Activated naive CD4-positive, alpha-beta T cell (primary cell): Measurements from ENCODE around the gene DYDC1.
"Not testable (repeated sequence)": the region's sequence is repeated elsewhere in the genome, so short reads cannot be mapped to it uniquely, and the experiment has no call there.

Experiments used
- DNase-seq, 4 experiments: peaks; one replicate each; lab custom pipeline; 2025; lab: John Stamatoyannopoulos, UW

Gene DYDC1

DNA sequence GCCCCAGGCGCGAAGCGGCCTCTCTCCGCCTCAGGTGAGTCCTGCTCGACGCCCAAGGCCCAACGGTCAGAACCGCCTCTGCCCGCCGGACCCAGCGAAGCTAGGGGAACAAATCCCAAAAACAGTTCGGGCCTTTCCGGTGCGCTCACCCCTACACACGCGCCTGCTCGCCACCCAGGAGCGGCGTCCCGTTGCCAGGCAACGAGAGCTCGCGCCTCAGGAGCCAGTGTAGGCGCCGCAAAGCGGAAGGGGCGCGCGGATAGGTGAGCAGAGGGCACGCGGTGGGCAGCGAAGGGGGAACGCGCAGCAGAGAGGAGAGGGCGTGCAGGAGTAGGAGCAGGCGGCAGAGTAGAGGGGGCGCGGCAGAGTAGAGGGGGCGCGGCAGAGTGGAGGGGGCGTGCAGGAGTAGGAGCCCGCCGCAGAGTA lies at the start of gene DYDC1, which contains the start of gene DYDC2:
Gene DYDC1 (minus strand): TSS at position 193 of the 426 bp plus-strand sequence. CDS start 4,154 bp downstream, outside the sequence.
Gene DYDC2 (plus strand): TSS at position 219 of the 426 bp plus-strand sequence. CDS start 5,663 bp downstream, outside the sequence.
- peak in 2 of 4 experiments; percentile 14 to 54 for DNase-seq

GRCh38 chr10:80406204-80406603 lies 49.6 kb upstream of the DYDC1 start:
- no peak for DNase-seq

DNA sequence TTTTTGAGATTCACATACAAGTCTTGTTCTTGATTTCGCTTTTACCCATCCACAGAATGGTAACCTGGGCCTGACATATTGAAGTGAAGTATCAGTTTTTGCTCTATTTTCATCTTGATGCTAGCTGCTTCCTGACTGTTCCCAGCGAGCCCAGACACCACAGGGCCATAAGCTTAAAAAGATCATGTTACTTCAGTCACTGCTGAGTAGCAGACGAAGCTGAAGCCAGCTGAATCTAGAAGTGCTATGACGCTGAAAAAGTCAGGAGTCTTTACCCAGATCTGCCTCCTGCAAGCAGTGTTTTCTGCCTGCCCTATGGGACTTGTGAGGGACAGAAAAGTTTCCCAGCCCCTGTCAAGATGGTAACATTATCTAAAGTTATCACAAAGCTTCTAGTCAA lies 49.1 kb upstream of the DYDC1 start:
- DNase-seq: no peak

GRCh38 chr10:80405035-80405434 lies 48.5 kb upstream of the DYDC1 start:
- no peak for DNase-seq

- DNase-seq: no peak
These were observed 43.7 kb upstream of the DYDC1 start for GRCh38 chr10:80400136-80400804.

GRCh38 chr10:80397014-80397413 lies 40.5 kb upstream of the DYDC1 start:
- DNase-seq: no peak

DNA sequence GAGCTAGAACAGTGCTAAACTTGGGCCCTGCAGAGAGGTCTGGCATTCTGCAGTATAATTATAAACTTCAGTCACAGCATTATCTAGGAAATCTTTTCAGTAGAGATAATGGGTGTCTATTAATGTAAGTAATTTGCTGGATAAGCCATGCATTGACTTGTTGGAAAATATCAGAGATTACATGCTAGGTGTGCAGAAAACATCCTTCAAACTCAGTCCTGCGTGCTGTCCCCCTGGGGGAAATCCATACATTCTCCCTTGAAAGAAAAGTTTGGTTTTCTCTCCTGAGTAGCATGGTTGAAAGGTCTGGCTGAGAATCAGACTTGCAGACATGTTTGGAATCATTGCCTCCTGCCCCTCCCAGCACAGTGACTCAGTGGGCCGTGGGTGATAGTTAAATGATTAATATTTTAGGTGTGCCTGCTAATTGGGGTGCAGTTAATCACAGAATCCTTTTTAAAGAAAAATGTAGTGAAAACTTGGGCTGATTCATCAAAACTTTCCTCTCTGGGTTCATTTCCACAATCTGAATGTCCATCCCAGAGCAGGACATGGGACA lies 37.9 kb upstream of the DYDC1 start:
- no peak for DNase-seq

DNA sequence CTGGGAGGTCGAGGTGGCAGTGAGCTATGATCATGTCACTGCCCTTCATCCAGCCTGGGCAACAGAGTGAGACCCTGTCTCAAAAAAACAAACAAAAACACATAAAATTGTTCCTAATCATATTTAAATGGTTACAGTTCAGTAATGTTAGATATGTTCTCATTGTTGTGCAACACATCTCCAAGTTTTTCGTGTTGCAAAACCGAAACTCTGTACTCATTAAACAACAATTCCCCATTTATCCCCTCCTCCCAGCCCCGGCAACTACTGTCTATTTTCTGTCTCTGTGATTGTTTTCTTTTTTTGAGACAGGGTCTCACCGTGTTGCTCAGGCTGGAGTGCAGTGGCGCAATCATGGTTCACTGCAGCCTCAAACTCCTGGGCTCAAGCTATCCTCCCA lies 35.7 kb upstream of the DYDC1 start:
- DNase-seq: no peak

- DNase-seq: no peak
These were observed 34.2 kb upstream of the DYDC1 start for GRCh38 chr10:80390740-80391139.

DNA sequence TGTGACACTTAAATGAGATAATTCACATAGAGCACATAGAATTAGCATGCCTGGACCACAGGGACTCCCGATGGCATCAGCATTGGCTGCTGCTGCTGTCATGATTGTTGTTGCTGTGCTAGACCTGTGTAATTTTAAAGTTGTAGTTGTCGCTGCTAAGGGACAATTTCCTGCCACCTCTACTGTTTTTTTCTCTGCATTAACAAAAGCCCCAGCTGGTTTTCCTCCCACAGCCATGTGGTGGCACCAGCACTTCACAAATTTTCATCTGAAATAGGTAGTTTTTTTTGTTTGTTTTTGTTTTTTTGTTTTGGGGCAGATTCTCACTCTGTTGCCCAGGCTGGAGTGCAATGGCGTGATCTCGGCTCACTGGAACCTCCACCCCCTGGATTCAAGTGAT lies 26.4 kb upstream of the DYDC1 start:
- peak in 2 of 4 experiments; percentile 9 to 47 for DNase-seq

DNA sequence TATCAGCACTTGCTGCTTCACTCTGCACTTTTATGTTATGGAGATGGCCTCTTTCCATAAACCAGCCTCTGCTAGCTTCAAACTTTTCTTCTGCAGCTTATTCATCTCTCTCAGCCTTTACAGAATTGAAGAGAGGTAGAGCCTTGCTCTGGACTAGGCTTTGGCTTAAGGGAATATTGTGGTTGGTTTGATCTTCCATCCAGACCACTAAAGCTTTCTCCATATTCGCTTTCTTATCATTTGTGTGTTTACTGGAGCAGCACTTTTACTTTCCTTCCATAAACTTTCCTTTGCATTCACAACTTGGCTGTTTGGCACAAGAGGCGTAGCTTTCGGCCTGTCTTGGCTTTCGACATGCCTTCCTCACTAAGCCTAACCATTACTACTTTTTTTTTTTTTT lies 23.6 kb upstream of the DYDC1 start:
- no peak for DNase-seq

DNA sequence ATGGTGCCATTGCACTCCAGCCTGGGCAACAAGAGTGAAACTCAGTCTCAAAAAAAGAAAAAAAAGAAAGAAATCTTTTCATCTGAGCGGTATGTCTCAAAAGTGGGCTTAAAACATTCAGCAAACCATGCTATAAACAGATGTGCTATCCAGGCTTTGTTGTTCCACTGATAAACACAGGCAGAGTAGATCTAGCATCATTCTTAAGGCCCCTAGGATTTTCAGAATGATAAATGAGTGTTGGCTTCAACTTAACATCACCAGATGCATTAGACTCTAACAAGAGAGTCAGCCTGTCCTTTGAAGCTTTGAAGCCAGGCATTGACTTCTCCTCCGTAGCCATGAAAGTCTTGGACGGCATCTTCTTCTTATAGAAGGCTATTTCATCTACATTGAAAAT lies 23.1 kb upstream of the DYDC1 start:
- no peak for DNase-seq

- no peak for DNase-seq
These were observed 16.9 kb upstream of the DYDC1 start for GRCh38 chr10:80373502-80373901.

- no peak for DNase-seq
These were observed 16.1 kb upstream of the DYDC1 start for GRCh38 chr10:80372675-80373074.

DNA sequence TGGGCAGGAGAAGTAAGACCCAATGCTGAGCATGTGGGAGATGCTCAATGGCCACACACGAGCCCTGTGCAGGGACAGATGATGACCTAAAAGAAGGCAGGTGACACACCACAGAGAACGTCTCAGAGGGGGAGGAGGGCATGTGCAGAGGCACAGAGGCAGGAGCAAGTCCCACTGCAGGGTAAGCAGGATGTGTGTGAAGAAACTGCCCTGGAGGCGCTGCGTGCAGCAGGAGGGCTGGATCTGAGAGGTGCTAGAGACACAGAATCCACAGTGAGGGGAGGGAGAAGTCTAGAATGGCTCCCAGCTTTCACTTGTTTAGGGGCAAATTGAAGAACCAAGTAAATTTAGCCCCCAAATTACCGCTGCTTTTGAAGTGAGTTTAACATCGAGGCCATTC lies 14.9 kb upstream of the DYDC1 start:
- DNase-seq: no peak

DNA sequence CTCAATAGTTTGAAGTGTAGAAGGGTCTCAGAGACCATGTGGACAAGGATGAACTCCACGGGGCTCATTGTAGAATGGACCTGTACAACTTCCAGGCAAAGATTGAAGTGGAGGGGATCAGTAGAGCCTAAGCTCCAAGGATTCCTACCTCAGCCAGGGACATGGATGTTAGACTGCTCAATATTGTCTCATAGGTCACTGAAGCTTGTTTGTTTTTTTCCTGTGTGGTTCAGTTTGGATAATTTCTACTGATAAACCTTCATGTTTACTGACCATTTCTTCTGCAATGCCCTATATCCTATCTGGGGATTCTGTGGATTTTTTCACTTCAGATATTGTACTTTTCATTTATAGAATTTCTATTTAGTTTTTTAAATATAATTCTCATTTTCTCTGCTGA lies 9.0 kb upstream of the DYDC1 start:
- DNase-seq: no peak

GRCh38 chr10:80359644-80360043 lies 3.1 kb upstream of the DYDC1 start:
- no peak for DNase-seq

DNA sequence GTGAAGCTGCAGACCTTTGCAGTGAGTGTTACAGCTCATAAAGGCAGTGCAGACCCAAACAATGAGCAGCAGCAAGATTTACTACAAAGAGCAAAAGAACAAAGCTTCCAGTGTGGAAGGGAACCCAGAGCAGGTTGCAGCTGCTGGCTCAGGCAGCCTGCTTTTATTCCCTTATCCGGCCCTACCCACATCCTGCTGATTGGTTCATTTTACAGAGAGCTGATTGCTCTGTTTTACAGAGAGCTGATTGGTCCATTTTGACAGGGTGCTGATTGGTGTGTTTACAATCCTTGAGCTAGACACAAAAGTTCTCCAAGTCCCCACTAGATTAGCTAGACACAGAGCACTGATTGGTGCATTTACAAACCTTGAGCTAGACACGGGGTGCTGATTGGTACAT lies 2.4 kb upstream of the DYDC1 start:
- DNase-seq: not testable (repeated sequence)

DNA sequence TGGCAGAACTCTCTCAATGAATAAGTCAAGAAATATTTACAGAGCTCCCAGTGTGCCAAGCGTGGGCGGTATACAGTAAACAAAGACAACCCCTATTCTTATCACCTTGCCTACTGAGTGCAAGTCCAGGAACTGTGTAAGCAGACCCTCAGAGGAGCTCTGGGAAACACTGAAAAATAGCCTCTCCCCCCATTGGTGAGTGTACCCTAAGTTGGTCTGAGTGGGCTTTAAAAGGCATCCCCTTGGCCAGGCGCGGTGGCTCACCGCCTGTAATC lies 1.2 kb upstream of the DYDC1 start:
- no peak for DNase-seq

GRCh38 chr10:80356989-80357850 lies 665 bp upstream of the DYDC1 start:
- DNase-seq: no peak

- DNase-seq: no peak
These were observed 5.3 kb downstream of the DYDC1 start for GRCh38 chr10:80351220-80351619.

DNA sequence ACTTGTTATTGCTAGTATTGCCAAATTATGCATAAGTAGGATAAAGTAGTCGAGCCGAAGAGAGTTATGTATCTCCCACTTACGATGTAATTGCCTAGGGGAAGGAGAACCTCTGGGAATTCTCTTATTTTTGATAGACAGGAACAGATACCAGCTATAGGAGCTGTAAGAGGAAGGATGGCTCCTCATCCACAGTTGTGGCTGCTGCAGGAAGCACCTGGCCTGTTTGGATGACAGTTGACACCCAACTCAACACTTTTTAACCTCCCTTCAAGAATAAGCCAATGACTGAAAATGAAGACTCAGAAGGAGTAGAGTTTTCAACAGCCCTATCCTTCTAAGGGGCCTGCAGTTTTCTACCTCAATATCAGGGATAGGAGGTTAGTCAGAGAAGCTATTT lies 6.3 kb downstream of the DYDC1 start:
- DNase-seq: no peak

DNA sequence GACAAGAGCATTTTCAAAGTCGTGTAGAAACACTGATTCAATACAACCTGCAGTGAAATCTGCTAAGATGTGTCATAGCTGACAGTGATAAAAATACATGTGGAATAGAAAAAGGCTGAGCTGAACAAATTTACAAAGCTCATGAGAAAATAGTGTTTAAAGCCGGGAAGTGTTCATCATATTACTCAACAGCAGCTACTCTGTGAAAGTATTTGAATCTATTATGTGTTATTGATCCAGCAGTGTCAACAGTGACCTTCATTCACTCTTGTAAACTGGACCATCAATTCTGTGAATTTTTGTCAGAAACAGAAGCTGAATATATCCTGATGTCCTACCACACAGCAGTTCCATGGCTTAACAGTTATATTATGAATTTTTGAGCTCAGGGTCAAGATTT lies 11.6 kb downstream of the DYDC1 start:
- no peak for DNase-seq
